Epithelial cell of proximal tubule (primary cell): ENCODE results near the gene CTIF. TPM values are rescaled to one million over a fixed set of nuclear protein-coding genes. Genes with fewer than 3 reads are reported as not detected.

ENCODE experiments used
- DNase-seq: peaks from one replicate; pipeline ENCODE4 v3.0.0-alpha.2; 2011; ENCODE audit warnings: low read depth
- H3K4me3 ChIP-seq: 2 replicates; pipeline ENCODE4 v1.5.1; 2011; ENCODE audit warnings: low read depth, mild to moderate bottlenecking, low read length
- CTCF ChIP-seq: conservative IDR thresholded peaks from 2 replicates; pipeline ENCODE4 v1.5.1; 2012; ENCODE audit warnings: low read depth, mild to moderate bottlenecking, low read length
- total RNA-seq: library from RNA; depleted of rRNA; stranded (reverse); fragments of >200 nt; gene quantifications from 2 replicates; pipeline ENCODE4 v1.2.3, GENCODE V29; 2015

CTIF gene
- total RNA-seq, 1 donor from 2014 or later = 12.9 TPM

- TF ChIP-seq CTCF = no peak
- DNase-seq = no peak
- H3K4me3 ChIP-seq = no peak overlapping the region
These were observed 296.3 kb downstream of the CTIF start for GRCh38 chr18:48835119-48835518.

- no peak overlapping the region for H3K4me3 ChIP-seq
- no peak for DNase-seq
- TF ChIP-seq CTCF = no peak
These were observed 296.9 kb downstream of the CTIF start for GRCh38 chr18:48835745-48836170.

GRCh38 chr18:48836231-48836805 lies 297.5 kb downstream of the CTIF start:
- H3K4me3 ChIP-seq = no peak overlapping the region
- no peak for TF ChIP-seq CTCF
- DNase-seq = no peak

- DNase-seq = no peak
- TF ChIP-seq CTCF = no peak
- no peak overlapping the region for H3K4me3 ChIP-seq
These were observed 298.2 kb downstream of the CTIF start for GRCh38 chr18:48836806-48837615.

GRCh38 chr18:48837676-48838075 lies 298.8 kb downstream of the CTIF start:
- no peak overlapping the region for H3K4me3 ChIP-seq
- DNase-seq = no peak
- TF ChIP-seq CTCF = no peak

- no peak for DNase-seq
- H3K4me3 ChIP-seq = no peak overlapping the region
- no peak for TF ChIP-seq CTCF
These were observed 299.4 kb downstream of the CTIF start for GRCh38 chr18:48838166-48838775.
